Neuron (in vitro differentiated cells): ENCODE measurements around the gene TERT.

Experiments
- H2AFZ ChIP-seq: one replicate; pipeline ENCODE4 v1.6.1; 2013; ENCODE audit warnings: low read depth, mild to moderate bottlenecking, inconsistent platforms, low read length, moderate library complexity
- H3K27me3 ChIP-seq: one replicate; pipeline ENCODE4 v1.6.1; 2013; ENCODE audit warnings: low read length; ENCODE audit not compliant: insufficient read depth
- H3K36me3 ChIP-seq: one replicate; pipeline ENCODE4 v1.6.1; 2013; ENCODE audit warnings: low read length; ENCODE audit not compliant: insufficient read depth
- H3K4me1 ChIP-seq: one replicate; pipeline ENCODE4 v1.6.1; 2013; ENCODE audit warnings: low read length; ENCODE audit not compliant: insufficient read depth
- H3K4me3 ChIP-seq: 2 replicates; pipeline ENCODE4 v1.5.1; 2013; ENCODE audit warnings: mild to moderate bottlenecking, low read length, moderate library complexity
- H3K9me3 ChIP-seq: one replicate; pipeline ENCODE4 v1.6.1; 2013; ENCODE audit warnings: low read length

Gene TERT

GRCh38 chr5:1257841-1258240 lies 37.0 kb downstream of the TERT start:
- Histone ChIP-seq H3K4me1 (no peaks in the 10 kb centered on the region), H3K9me3 (no peaks in the 10 kb centered on the region), H2AFZ (no peak overlapping the region), H3K4me3 (no peak overlapping the region), H3K36me3 (no peaks in the 10 kb centered on the region), H3K27me3 (peaks cover 22% of the 10 kb centered on the region)

GRCh38 chr5:1257363-1257762 lies 37.5 kb downstream of the TERT start:
- peaks cover 22% of the 10 kb centered on the region for H3K27me3 ChIP-seq
- H3K4me3 ChIP-seq: no peak overlapping the region
- H2AFZ ChIP-seq: no peak overlapping the region
- H3K4me1 ChIP-seq: no peaks in the 10 kb centered on the region
- H3K9me3 ChIP-seq: no peaks in the 10 kb centered on the region
- no peaks in the 10 kb centered on the region for H3K36me3 ChIP-seq

- Histone ChIP-seq H3K9me3 (no peaks in the 10 kb centered on the region), H3K4me1 (no peaks in the 10 kb centered on the region), H3K4me3 (no peak overlapping the region), H3K36me3 (no peaks in the 10 kb centered on the region), H2AFZ (no peak overlapping the region), H3K27me3 (peaks cover 22% of the 10 kb centered on the region)
Measured at GRCh38 chr5:1256776-1257175, 38.1 kb downstream of the TERT start.

DNA sequence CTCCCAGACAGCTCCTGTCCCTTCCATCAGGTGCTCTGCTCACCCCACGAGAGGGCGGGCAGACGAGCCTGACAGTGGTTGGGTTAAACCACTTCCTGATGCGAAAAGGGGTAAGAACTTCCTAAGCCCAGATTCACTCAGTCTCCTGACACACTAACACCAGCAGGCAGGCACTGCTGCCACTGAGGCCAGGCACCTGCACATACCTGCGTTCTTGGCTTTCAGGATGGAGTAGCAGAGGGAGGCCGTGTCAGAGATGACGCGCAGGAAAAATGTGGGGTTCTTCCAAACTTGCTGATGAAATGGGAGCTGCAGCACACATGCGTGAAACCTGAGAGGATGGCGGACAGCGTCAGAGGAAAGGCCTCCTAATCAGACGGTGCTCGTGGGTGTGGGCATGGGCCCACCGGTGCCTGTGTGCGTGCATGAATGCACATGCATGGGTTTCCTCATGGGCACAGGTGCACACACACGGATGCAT lies 39.7 kb downstream of the TERT start:
- Histone ChIP-seq H3K27me3 (peaks cover 27% of the 10 kb centered on the region), H3K4me1 (no peaks in the 10 kb centered on the region), H3K36me3 (no peaks in the 10 kb centered on the region), H2AFZ (no peak overlapping the region), H3K4me3 (no peak overlapping the region), H3K9me3 (no peaks in the 10 kb centered on the region)

DNA sequence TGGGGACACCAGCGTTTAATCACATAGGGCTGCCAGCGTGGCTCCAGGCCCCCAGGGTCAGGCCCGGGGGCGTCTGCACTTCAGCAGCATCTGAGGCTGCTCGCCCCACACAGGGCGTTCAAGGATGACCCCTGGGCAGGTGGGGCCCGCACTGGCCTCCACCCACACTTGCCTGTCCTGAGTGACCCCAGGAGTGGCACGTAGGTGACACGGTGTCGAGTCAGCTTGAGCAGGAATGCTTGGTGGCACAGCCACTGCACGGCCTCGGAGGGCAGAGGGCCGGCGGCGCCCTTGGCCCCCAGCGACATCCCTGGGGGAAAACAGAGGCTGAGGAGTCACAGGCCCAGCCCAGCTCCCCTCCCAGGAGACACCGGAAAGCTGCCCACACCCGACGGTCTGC lies 40.7 kb downstream of the TERT start:
- Histone ChIP-seq H3K27me3 (peaks cover 37% of the 10 kb centered on the region), H3K9me3 (no peaks in the 10 kb centered on the region), H3K36me3 (no peaks in the 10 kb centered on the region), H3K4me3 (no peak overlapping the region), H2AFZ (no peak overlapping the region), H3K4me1 (no peaks in the 10 kb centered on the region)

- Histone ChIP-seq H3K9me3 (no peaks in the 10 kb centered on the region), H3K27me3 (peaks cover 43% of the 10 kb centered on the region), H2AFZ (no peak overlapping the region), H3K36me3 (no peaks in the 10 kb centered on the region), H3K4me1 (no peaks in the 10 kb centered on the region), H3K4me3 (no peak overlapping the region)
Measured at GRCh38 chr5:1253456-1254105, 41.3 kb downstream of the TERT start.

GRCh38 chr5:1252681-1253080 lies 42.2 kb downstream of the TERT start:
- no peaks in the 10 kb centered on the region for H3K9me3 ChIP-seq
- H3K27me3 ChIP-seq: peaks cover 40% of the 10 kb centered on the region
- H3K36me3 ChIP-seq: no peaks in the 10 kb centered on the region
- no peak overlapping the region for H3K4me3 ChIP-seq
- no peak overlapping the region for H2AFZ ChIP-seq
- no peaks in the 10 kb centered on the region for H3K4me1 ChIP-seq

- Histone ChIP-seq H3K9me3 (no peaks in the 10 kb centered on the region), H3K4me1 (no peaks in the 10 kb centered on the region), H3K4me3 (no peak overlapping the region), H3K27me3 (peaks cover 46% of the 10 kb centered on the region), H3K36me3 (no peaks in the 10 kb centered on the region), H2AFZ (no peak overlapping the region)
Measured at GRCh38 chr5:1251678-1252580, 42.9 kb downstream of the TERT start.

DNA sequence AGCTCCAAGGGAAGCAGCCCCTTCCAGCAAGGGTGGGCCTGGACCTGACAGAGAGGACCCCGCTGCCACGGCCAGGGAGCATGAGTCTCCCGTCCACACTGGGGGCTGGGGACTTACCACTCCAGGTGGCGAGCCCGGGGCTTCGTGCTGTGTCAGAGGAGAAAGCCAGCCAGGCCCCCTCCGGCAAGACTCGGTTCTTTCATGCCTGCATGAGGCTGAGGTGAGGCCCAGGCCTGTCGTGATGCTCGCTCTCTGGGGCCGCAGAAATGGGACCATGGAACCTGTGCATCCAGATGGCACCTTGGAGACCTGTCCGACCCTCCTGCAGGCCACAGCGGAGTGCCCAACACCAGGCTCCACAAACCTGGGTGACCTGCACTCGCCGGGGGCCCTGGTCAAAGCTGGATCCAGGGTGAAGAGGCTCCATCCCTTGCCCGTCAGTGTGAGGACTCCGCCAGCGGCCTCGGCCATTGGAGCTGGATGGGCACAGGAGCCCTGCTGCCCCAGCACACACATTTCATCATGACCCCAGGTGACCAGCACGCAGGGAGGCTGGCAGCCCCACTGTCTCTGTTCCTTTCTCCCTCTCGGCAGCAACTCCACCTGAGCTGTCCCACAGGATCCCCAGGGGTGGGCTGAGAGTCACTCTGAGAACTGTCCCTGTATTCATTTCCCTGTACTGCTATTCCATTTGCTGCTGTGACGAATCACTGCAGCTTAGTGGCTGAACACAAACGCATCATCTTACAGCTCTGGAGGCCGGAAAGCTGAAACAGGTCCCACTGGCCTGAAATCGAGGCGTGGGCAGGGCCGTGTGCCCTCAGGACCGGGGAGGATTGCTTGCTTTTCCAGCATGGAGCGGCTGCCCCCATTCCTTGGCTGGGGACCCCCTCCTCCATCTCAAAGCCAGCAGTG lies 45.2 kb downstream of the TERT start:
- Histone ChIP-seq H2AFZ (no peak overlapping the region), H3K36me3 (no peaks in the 10 kb centered on the region), H3K27me3 (peaks cover 31% of the 10 kb centered on the region), H3K9me3 (no peaks in the 10 kb centered on the region), H3K4me3 (no peak overlapping the region), H3K4me1 (no peaks in the 10 kb centered on the region)

- Histone ChIP-seq H3K4me3 (no peak overlapping the region), H3K36me3 (no peaks in the 10 kb centered on the region), H3K4me1 (no peaks in the 10 kb centered on the region), H3K27me3 (peaks cover 32% of the 10 kb centered on the region), H2AFZ (no peak overlapping the region), H3K9me3 (no peaks in the 10 kb centered on the region)
Measured at GRCh38 chr5:1247811-1248210, 47.1 kb downstream of the TERT start.

DNA sequence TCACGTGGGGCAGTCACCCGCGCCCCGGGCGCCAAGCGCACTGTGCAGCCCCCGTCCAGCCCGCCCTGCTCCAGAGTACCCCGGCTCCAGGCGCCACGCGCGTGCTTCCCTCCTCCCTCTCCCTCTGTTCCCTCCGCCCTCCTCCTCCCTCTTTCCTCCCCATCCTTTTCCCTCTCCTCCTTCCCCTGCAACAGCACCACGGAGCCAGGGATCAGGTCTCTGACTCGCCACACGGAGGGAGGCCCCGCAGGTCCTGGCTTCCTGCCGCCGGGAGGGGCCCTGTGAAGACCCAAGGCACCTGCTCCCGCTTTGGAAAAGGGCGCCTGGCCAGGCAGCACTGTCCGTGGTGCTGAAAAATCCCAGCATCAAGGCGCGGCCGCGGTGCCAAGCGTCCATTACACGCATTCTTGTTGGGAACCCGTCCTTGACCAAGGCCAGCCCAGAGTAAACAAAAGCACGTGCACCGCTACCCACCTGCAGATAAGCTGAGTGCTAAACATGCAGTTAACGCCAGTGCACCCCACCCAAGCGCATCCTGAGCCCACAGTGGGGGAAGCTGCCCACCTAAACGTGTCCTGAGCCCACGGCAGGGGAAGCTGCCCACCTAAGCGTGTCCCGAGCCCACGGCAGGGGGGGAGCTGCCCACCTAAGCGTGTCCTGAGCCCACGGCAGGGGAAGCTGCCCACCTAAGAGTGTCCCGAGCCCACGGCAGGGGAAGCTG lies 48.0 kb downstream of the TERT start:
- no peak overlapping the region for H3K4me3 ChIP-seq
- no peaks in the 10 kb centered on the region for H3K36me3 ChIP-seq
- H3K4me1 ChIP-seq: no peaks in the 10 kb centered on the region
- H3K27me3 ChIP-seq: peaks cover 32% of the 10 kb centered on the region
- H2AFZ ChIP-seq: no peak overlapping the region
- no peaks in the 10 kb centered on the region for H3K9me3 ChIP-seq

- peaks cover 36% of the 10 kb centered on the region for H3K27me3 ChIP-seq
- H3K4me1 ChIP-seq: no peaks in the 10 kb centered on the region
- no peaks in the 10 kb centered on the region for H3K36me3 ChIP-seq
- no peak overlapping the region for H3K4me3 ChIP-seq
- no peaks in the 10 kb centered on the region for H3K9me3 ChIP-seq
- no peak overlapping the region for H2AFZ ChIP-seq
Measured at GRCh38 chr5:1245905-1246576, 48.8 kb downstream of the TERT start.
